HCT116 (cell line): Measurements from ENCODE around the gene SH3RF2.

Experiments
- CBX3 ChIP-seq: IDR thresholded peaks from 2 replicates; pipeline ENCODE4 v1.6.1; 2012; ENCODE audit warnings: low read depth
- EZH2phosphoT487 ChIP-seq: fragments of 200-600 bp; IDR thresholded peaks from 2 replicates; pipeline ENCODE4 v1.6.1; 2018; ENCODE audit warnings: antibody characterized with exemption, borderline replicate concordance
- FOSL1 ChIP-seq: IDR thresholded peaks from 2 replicates; pipeline ENCODE4 v1.6.1; 2012; ENCODE audit warnings: low read depth
- JUND ChIP-seq: IDR thresholded peaks from 2 replicates; pipeline ENCODE4 v1.6.1; 2012
- POLR2A ChIP-seq: IDR thresholded peaks from 2 replicates; pipeline ENCODE4 v1.7.0; 2011; ENCODE audit warnings: borderline replicate concordance; ENCODE audit not compliant: insufficient read depth, insufficient read length; ENCODE audit errors: extremely low read depth
- POLR2AphosphoS5 ChIP-seq: IDR thresholded peaks from 2 replicates; pipeline ENCODE4 v1.6.1; 2011; ENCODE audit warnings: mild to moderate bottlenecking, low read depth, low read length, moderate library complexity
- RAD21 ChIP-seq: IDR thresholded peaks from 2 replicates; pipeline ENCODE4 v1.6.1; 2012; ENCODE audit warnings: low read depth, mild to moderate bottlenecking
- REST ChIP-seq: IDR thresholded peaks from 2 replicates; pipeline ENCODE4 v1.6.1; 2012; ENCODE audit warnings: low read depth
- SIN3A ChIP-seq: IDR thresholded peaks from 2 replicates; pipeline ENCODE4 v1.6.1; 2012; ENCODE audit warnings: low read depth
- SP1 ChIP-seq: IDR thresholded peaks from 2 replicates; pipeline ENCODE4 v1.6.1; 2012; ENCODE audit warnings: low read depth
- TCF7L2 ChIP-seq: IDR thresholded peaks from 2 replicates; pipeline ENCODE4 v1.7.0; 2011; ENCODE audit warnings: borderline replicate concordance, inconsistent platforms; ENCODE audit not compliant: insufficient read depth, insufficient read length; ENCODE audit errors: extremely low read depth
- YY1 ChIP-seq: IDR thresholded peaks from 2 replicates; pipeline ENCODE4 v1.6.1; 2011; ENCODE audit warnings: low read length, low read depth, moderate library complexity, mild to moderate bottlenecking; ENCODE audit not compliant: insufficient replicate concordance; ENCODE audit errors: extremely low read depth
- TF ChIP-seq, protein P1 (sequence below), 3 experiments: fragments of 200-600 bp in 1 of 3; sonication (generic) in 1 of 3; IDR thresholded peaks in 2 of 3; conservative IDR thresholded peaks in 1 of 3; 2 replicates each; pipeline ENCODE4 v1.5.1; 2012 to 2017; ENCODE audit warnings: low read depth in 2 of 3, low read length in 2 of 3, antibody characterized with exemption in 1 of 3, borderline replicate concordance in 1 of 3, control low read depth in 1 of 3, mild to moderate bottlenecking in 1 of 3, mixed read lengths in 1 of 3, mixed run types in 1 of 3, moderate library complexity in 1 of 3; ENCODE audit not compliant: insufficient read depth in 1 of 3

GRCh38 chr5:145920542-145921210 lies 15.7 kb upstream of the SH3RF2 start:
- no peak for TF ChIP-seq RAD21
- no peak for TF ChIP-seq TCF7L2
- TF ChIP-seq, protein P1, sequence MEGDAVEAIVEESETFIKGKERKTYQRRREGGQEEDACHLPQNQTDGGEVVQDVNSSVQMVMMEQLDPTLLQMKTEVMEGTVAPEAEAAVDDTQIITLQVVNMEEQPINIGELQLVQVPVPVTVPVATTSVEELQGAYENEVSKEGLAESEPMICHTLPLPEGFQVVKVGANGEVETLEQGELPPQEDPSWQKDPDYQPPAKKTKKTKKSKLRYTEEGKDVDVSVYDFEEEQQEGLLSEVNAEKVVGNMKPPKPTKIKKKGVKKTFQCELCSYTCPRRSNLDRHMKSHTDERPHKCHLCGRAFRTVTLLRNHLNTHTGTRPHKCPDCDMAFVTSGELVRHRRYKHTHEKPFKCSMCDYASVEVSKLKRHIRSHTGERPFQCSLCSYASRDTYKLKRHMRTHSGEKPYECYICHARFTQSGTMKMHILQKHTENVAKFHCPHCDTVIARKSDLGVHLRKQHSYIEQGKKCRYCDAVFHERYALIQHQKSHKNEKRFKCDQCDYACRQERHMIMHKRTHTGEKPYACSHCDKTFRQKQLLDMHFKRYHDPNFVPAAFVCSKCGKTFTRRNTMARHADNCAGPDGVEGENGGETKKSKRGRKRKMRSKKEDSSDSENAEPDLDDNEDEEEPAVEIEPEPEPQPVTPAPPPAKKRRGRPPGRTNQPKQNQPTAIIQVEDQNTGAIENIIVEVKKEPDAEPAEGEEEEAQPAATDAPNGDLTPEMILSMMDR (IDR thresholded peaks at IDR 0.05 in 2 of 3, conservative IDR thresholded peaks at IDR 0.05 in 1 of 3; ENCODE audit: borderline replicate concordance in 1 of 3, insufficient read depth in 1 of 3, low read depth in 2 of 3, low read length in 2 of 3), result 0 out of 6 replicates have a peak, but pooled peaks of 1 of the 3 experiments have one; percentile 17
- TF ChIP-seq JUND, result no peak
- peak; percentile 27; the same call in 1 of the 2 replicates for TF ChIP-seq CBX3
- no peak for TF ChIP-seq YY1
- TF ChIP-seq POLR2A, result no peak
- TF ChIP-seq REST, result no peak
- no peak for TF ChIP-seq EZH2phosphoT487
- TF ChIP-seq SP1, result no peak
- no peak for TF ChIP-seq SIN3A
- no peak for TF ChIP-seq FOSL1
- TF ChIP-seq POLR2AphosphoS5, result no peak
